Fibroblast of lung (primary cell): ENCODE measurements around the gene PPP1R13B. TPM values are rescaled to one million over a fixed set of nuclear protein-coding genes. Genes with fewer than 3 reads are reported as not detected.
A peak's percentile ranks its signal among the peaks of the same experiment; 100 is the strongest.

Experiments used
- DNase-seq, 2 donors: peaks; one replicate each; pipeline versions ENCODE4 v3.0.0 to v3.0.0-alpha.2; 2010; ENCODE audit warnings: low read depth in 2 of 2
- H2AFZ ChIP-seq: 2 replicates; pipeline ENCODE4 v1.5.1; 2012; ENCODE audit warnings: low read length, control low read depth, inconsistent platforms
- H3K27ac ChIP-seq: 2 replicates; pipeline ENCODE4 v1.5.1; 2011; ENCODE audit warnings: low read length, control low read depth; ENCODE audit not compliant: insufficient read depth
- H3K27me3 ChIP-seq: 2 replicates; pipeline ENCODE4 v1.5.1; 2011; ENCODE audit warnings: mild to moderate bottlenecking, low read length; ENCODE audit not compliant: control insufficient read depth, insufficient read depth
- H3K36me3 ChIP-seq: 2 replicates; pipeline ENCODE4 v1.5.1; 2011; ENCODE audit warnings: low read length; ENCODE audit not compliant: control insufficient read depth, insufficient read depth
- H3K4me1 ChIP-seq: 2 replicates; pipeline ENCODE4 v1.5.1; 2011; ENCODE audit warnings: low read length; ENCODE audit not compliant: control insufficient read depth, insufficient read depth; ENCODE audit errors: extremely low read depth
- H3K4me2 ChIP-seq: 2 replicates; pipeline ENCODE4 v1.5.1; 2011; ENCODE audit warnings: low read length, control low read depth; ENCODE audit not compliant: insufficient read depth; ENCODE audit errors: extremely low read depth
- H3K4me3 ChIP-seq, 4 experiments: fragments of 200-600 bp in 1 of 4; sonication (generic) in 1 of 4; replicated peaks in 1 of 4; 2 replicates each; pipeline ENCODE4 v1.5.1; 2011 to 2016; ENCODE audit warnings: low read length in 4 of 4, low read depth in 3 of 4, mild to moderate bottlenecking in 3 of 4, control low read depth in 2 of 4, inconsistent platforms in 1 of 4, mixed read lengths in 1 of 4; ENCODE audit not compliant: insufficient read depth in 1 of 4; ENCODE audit errors: control extremely low read depth in 1 of 4
- H3K79me2 ChIP-seq: 2 replicates; pipeline ENCODE4 v1.5.1; 2012; ENCODE audit warnings: mild to moderate bottlenecking, low read length, inconsistent platforms; ENCODE audit not compliant: control insufficient read depth, insufficient read depth
- H3K9ac ChIP-seq: 2 replicates; pipeline ENCODE4 v1.5.1; 2011; ENCODE audit warnings: mild to moderate bottlenecking, low read length, control low read depth; ENCODE audit not compliant: insufficient read depth
- H3K9me3 ChIP-seq: 2 replicates; pipeline ENCODE4 v1.5.1; 2012; ENCODE audit warnings: low read depth, low read length; ENCODE audit not compliant: control insufficient read depth, insufficient read depth
- H4K20me1 ChIP-seq: 2 replicates; pipeline ENCODE4 v1.5.1; 2011; ENCODE audit warnings: low read length; ENCODE audit not compliant: control insufficient read depth, insufficient read depth; ENCODE audit errors: extremely low read depth
- CTCF ChIP-seq, 2 donors: IDR thresholded peaks in 1 of 2; conservative IDR thresholded peaks in 1 of 2; 1 replicate in 1 of 2; 2 replicates in 1 of 2; pipeline ENCODE4 v1.5.1; 2011 to 2012; ENCODE audit warnings: low read length in 2 of 2, control low read depth in 1 of 2, inconsistent platforms in 1 of 2, low read depth in 1 of 2, mild to moderate bottlenecking in 1 of 2
- EZH2 ChIP-seq: IDR thresholded peaks from 2 replicates; pipeline ENCODE4 v1.5.1; 2012; ENCODE audit warnings: low read length, control low read depth, mild to moderate bottlenecking; ENCODE audit errors: missing control alignments
- polyA plus RNA-seq, 2 donors: library from polyadenylated mRNA; depleted of rRNA in 1 of 2; stranded (reverse) in 1 of 2; unstranded in 1 of 2; fragments of >200 nt; gene quantifications; 2 replicates each; pipeline ENCODE4 v1.2.1, GENCODE V29; 2011 to 2012; ENCODE audit warnings: missing spikeins in 1 of 2
- total RNA-seq: library from RNA; depleted of rRNA; stranded (reverse); fragments of >200 nt; gene quantifications from 2 replicates; pipeline ENCODE4 v1.2.1, GENCODE V29; 2014

Gene PPP1R13B
- total and polyA plus RNA-seq, 2 donors (not counting 1 experiment from before 2014, with no cell fraction given), result 2.0 to 2.7 TPM

- no peaks in the 10 kb centered on the region for H3K9me3 ChIP-seq
- H2AFZ ChIP-seq, result no peak overlapping the region
- no peak overlapping the region for H3K4me3 ChIP-seq
- no peaks in the 10 kb centered on the region for H3K27me3 ChIP-seq
- DNase-seq, result no peak
- H3K36me3 ChIP-seq, result no peaks in the 10 kb centered on the region
- no peak overlapping the region for H3K27ac ChIP-seq
- no peaks in the 10 kb centered on the region for H4K20me1 ChIP-seq
- no peak for TF ChIP-seq CTCF (conservative IDR thresholded peaks at IDR 0.05 in 1 of 2, IDR thresholded peaks at IDR 0.05 in 1 of 2; ENCODE audit: low read depth in 1 of 2, low read length in 2 of 2)
- no peak for TF ChIP-seq EZH2
- no peaks in the 10 kb centered on the region for H3K79me2 ChIP-seq
- H3K4me1 ChIP-seq, result peaks cover 2% of the 10 kb centered on the region
- no peak overlapping the region for H3K4me2 ChIP-seq
- no peak overlapping the region for H3K9ac ChIP-seq
Observed at GRCh38 chr14:103742499-103743255, 104.7 kb downstream of the PPP1R13B start.

GRCh38 chr14:103741876-103742275, 105.5 kb downstream of the PPP1R13B start:
- Histone ChIP-seq H3K79me2 (no peaks in the 10 kb centered on the region), H3K4me2 (no peak overlapping the region), H4K20me1 (no peaks in the 10 kb centered on the region), H3K9me3 (no peaks in the 10 kb centered on the region), H3K27ac (no peak overlapping the region), H3K9ac (no peak overlapping the region), H3K4me1 (peaks cover 2% of the 10 kb centered on the region), H3K27me3 (no peaks in the 10 kb centered on the region), H2AFZ (no peak overlapping the region), H3K4me3 (no peak overlapping the region), H3K36me3 (no peaks in the 10 kb centered on the region)
- TF ChIP-seq EZH2, result no peak
- TF ChIP-seq CTCF (conservative IDR thresholded peaks at IDR 0.05 in 1 of 2, IDR thresholded peaks at IDR 0.05 in 1 of 2; ENCODE audit: low read depth in 1 of 2, low read length in 2 of 2), result no peak
- no peak for DNase-seq

- Histone ChIP-seq H4K20me1 (no peaks in the 10 kb centered on the region), H3K27me3 (no peaks in the 10 kb centered on the region), H3K79me2 (no peaks in the 10 kb centered on the region), H3K4me1 (peaks cover 2% of the 10 kb centered on the region), H2AFZ (no peak overlapping the region), H3K9ac (no peak overlapping the region), H3K27ac (no peak overlapping the region), H3K4me2 (no peak overlapping the region), H3K9me3 (no peaks in the 10 kb centered on the region), H3K4me3 (no peak overlapping the region), H3K36me3 (no peaks in the 10 kb centered on the region)
- DNase-seq, result peak in 1 of 2 donors; percentile 36
- TF ChIP-seq EZH2 (no peak), CTCF (conservative IDR thresholded peaks at IDR 0.05 in 1 of 2, IDR thresholded peaks at IDR 0.05 in 1 of 2; ENCODE audit: low read depth in 1 of 2, low read length in 2 of 2) (no peak)
Observed at GRCh38 chr14:103740991-103741689, 106.2 kb downstream of the PPP1R13B start.
